Psoas muscle (tissue), 8 donors: ENCODE measurements around the gene INTS6. TPM values are rescaled to one million over a fixed set of nuclear protein-coding genes. Genes with fewer than 3 reads are reported as not detected.

Experiments
- ATAC-seq, 4 donors: fragments of 200-7000 bp; cut with Tn5 transposase; one replicate each; pipeline ENCODE4 v1.9.1; 2020; ENCODE audit warnings: moderate library complexity in 3 of 4, mild to moderate bottlenecking in 2 of 4
- DNase-seq, 2 donors: peaks; one replicate each; pipeline ENCODE4 v3.0.0-alpha.2; 2020
- H3K27ac ChIP-seq: fragments of 200-600 bp; one replicate; pipeline ENCODE4 v1.8.0; 2022
- H3K27me3 ChIP-seq, 3 donors: fragments of 200-600 bp in 1 of 3; one replicate each; pipeline versions ENCODE4 v1.6.1 to v1.8.0; 2013 to 2022; ENCODE audit warnings: low read length in 2 of 3, mild to moderate bottlenecking in 2 of 3, moderate library complexity in 1 of 3; ENCODE audit not compliant: insufficient read depth in 3 of 3
- H3K36me3 ChIP-seq, 2 donors: fragments of 200-600 bp in 1 of 2; one replicate each; pipeline versions ENCODE4 v1.6.1 to v1.8.0; 2013 to 2022; ENCODE audit warnings: low read depth in 1 of 2, mild to moderate bottlenecking in 1 of 2, moderate library complexity in 1 of 2; ENCODE audit not compliant: insufficient read depth in 1 of 2
- H3K4me1 ChIP-seq: fragments of 200-600 bp; one replicate; pipeline ENCODE4 v1.8.0; 2022
- H3K4me3 ChIP-seq: fragments of 200-600 bp; one replicate; pipeline ENCODE4 v1.8.0; 2022; ENCODE audit warnings: mild to moderate bottlenecking
- H3K9me3 ChIP-seq: fragments of 200-600 bp; one replicate; pipeline ENCODE4 v1.8.0; 2022
- CTCF ChIP-seq: fragments of 200-600 bp; IDR thresholded peaks from one replicate; pipeline ENCODE4 v1.8.0; 2022; ENCODE audit warnings: antibody characterized with exemption
- WGBS, 3 donors: extraction: QIAGEN DNeasy Blood & Tissue Kit; methylation state at CpG; one replicate each; pipeline versions ENCODE4 v1.1.6 to v1.1.7; 2013; 5-methylcytosine and 5-hydroxymethylcytosine counted together
- intact Hi-C, 2 donors: fragments of 100-400 bp; cut with DNase I; formaldehyde crosslinking; loops; one replicate each; pipeline versions ENCODE4 v1.11.0 to v1.14.2; 2022
- polyA plus RNA-seq, 3 donors: library from polyadenylated mRNA; stranded (reverse); fragments of 200-250 nt; gene quantifications; one replicate each; pipeline ENCODE4 v1.2.3, GENCODE V29; 2013
- total RNA-seq, 4 donors: library from RNA; stranded (reverse); fragmentation: NEBNext Ultra II Directional in 2 of 4; extraction: Animal tissue kit (Norgen Biotek cat#: 25700) in 2 of 4; gene quantifications; one replicate each; pipeline versions ENCODE4 v1.2.1 to v1.2.4, GENCODE V29; 2021 to 2023
- donor health status: healthy with polysubstance abuse.
- donor health status: DM: no; HTN: no; CAD: no; lungs with moderate emphysema.
- donor health status: Bipolar disorder and iron deficiency.
- donor health status: healthy.
- donor health status: DM: yes; HTN: yes; CAD: no.
- donor health status: DM: no; HTN: no; CAD: no.
- donor health status: DM: no; HTN: no; CAD: no.
- donor health status: DM: yes; HTN: yes; CAD: no.

Gene INTS6
- total and polyA plus RNA-seq, 7 donors, result 6.4 to 19.2 (median 14.4) TPM

DNA sequence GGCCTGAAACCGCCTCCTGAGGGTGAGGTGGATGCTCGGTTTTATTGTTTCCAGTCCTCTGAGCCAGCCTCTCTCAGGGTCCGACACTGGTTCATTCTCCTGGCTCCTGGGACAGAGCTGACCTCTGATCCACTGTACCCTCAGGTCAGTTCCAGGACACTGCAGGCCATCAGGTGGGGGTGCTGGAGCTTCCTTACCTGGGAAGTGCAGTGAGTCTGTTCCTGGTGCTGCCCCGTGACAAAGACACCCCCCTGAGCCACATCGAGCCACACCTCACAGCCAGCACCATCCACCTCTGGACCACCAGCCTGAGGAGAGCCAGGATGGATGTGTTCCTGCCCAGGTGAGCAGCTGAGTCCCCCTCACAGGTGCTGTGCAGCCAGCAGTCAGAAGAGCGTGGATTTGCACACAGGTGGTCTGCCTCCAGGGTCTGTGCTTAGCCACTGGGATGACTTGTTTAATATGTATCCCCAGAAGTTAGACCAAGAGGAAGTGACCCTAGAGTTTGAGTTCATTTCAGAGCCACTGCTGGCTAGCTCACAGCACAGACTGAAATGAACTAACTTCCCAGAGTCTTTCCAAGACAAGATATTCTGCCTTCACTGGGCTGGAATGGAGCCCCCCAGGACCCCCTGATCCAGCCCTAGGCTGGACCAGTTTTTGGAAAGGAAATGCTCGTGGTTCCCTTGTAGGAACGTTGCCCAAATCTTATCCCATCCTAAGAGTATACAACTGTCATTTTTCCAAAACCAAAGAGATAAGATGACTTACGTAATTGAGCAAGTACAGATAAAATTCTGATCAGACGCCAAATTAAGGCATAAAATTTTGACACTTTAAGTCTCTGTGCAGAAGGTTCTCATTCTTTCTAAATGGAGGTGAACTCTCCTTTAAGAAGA is 104.5 kb downstream of the INTS6 start:
- TF ChIP-seq CTCF, result no peak
- intact Hi-C loops, result no loop called here
- no peak for ATAC-seq
- Histone ChIP-seq H3K4me3 (no peak overlapping the region), H3K27ac (no peak overlapping the region), H3K9me3 (no peaks in the 10 kb centered on the region), H3K36me3 (no peaks in the 10 kb centered on the region), H3K27me3 (no peaks in the 10 kb centered on the region), H3K4me1 (no peaks in the 10 kb centered on the region)
- DNase-seq, result no peak
- WGBS, 3 donors, result 82 to 87% (median 82%) methylated on average over 10 of the region's 10 CpGs

DNA sequence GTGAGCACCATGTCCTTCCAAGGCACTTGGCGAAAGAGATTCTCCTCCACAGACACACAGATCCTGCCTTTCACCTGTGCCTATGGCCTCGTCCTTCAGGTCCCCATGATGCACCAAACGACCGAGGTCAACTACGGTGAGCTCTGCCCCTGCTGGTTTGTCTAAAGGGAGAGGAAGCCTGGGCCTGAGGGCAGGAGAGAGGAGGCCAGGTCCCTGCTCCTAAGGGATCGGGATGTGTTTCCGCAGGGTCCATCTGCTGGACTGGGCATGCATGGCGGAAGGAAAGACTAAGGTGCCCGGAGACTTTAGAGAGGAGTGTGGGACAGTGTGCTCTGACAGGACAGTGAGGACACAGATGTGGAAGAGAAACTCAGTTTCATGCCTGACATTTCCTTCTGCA is 105.7 kb downstream of the INTS6 start:
- Histone ChIP-seq H3K4me3 (no peak overlapping the region), H3K9me3 (no peaks in the 10 kb centered on the region), H3K4me1 (no peaks in the 10 kb centered on the region), H3K36me3 (no peaks in the 10 kb centered on the region), H3K27ac (no peak overlapping the region), H3K27me3 (no peaks in the 10 kb centered on the region)
- WGBS, 3 donors, result 85 to 88% (median 86%) methylated on average over 9 of the region's 9 CpGs
- intact Hi-C loops, result no loop called here
- DNase-seq (no peak), ATAC-seq (no peak)
- no peak for TF ChIP-seq CTCF

- no peak overlapping the region for H3K27ac ChIP-seq
- intact Hi-C loops, result no loop called here
- 87 to 89% (median 89%) methylated on average over 2 of the region's 2 CpGs for WGBS, 3 donors
- no peak for ATAC-seq
- DNase-seq, result no peak
- H3K36me3 ChIP-seq, result no peaks in the 10 kb centered on the region
- H3K27me3 ChIP-seq, result no peaks in the 10 kb centered on the region
- H3K4me3 ChIP-seq, result no peak overlapping the region
- H3K9me3 ChIP-seq, result no peaks in the 10 kb centered on the region
- H3K4me1 ChIP-seq, result no peaks in the 10 kb centered on the region
- no peak for TF ChIP-seq CTCF
Observed at GRCh38 chr13:51346397-51346796, 106.4 kb downstream of the INTS6 start.

GRCh38 chr13:51343475-51343874 is 109.4 kb downstream of the INTS6 start:
- intact Hi-C loops, result no loop called here
- no peak overlapping the region for H3K4me3 ChIP-seq
- H3K36me3 ChIP-seq, result no peaks in the 10 kb centered on the region
- ATAC-seq (no peak), DNase-seq (no peak)
- H3K27me3 ChIP-seq, result no peaks in the 10 kb centered on the region
- H3K27ac ChIP-seq, result no peak overlapping the region
- TF ChIP-seq CTCF, result no peak
- H3K9me3 ChIP-seq, result no peaks in the 10 kb centered on the region
- whole genome bisulfite sequencing, 3 donors, result 56 to 64% (median 62%) methylated on average over 5 of the region's 5 CpGs
- H3K4me1 ChIP-seq, result no peaks in the 10 kb centered on the region

- no peaks in the 10 kb centered on the region for H3K4me1 ChIP-seq
- no peaks in the 10 kb centered on the region for H3K9me3 ChIP-seq
- intact Hi-C loops, result no loop called here
- no peak overlapping the region for H3K27ac ChIP-seq
- no peak for TF ChIP-seq CTCF
- H3K4me3 ChIP-seq, result no peak overlapping the region
- H3K36me3 ChIP-seq, result no peaks in the 10 kb centered on the region
- DNase-seq (no peak), ATAC-seq (no peak)
- no peaks in the 10 kb centered on the region for H3K27me3 ChIP-seq
- 61 to 71% (median 62%) methylated on average over 4 of the region's 4 CpGs for WGBS, 3 donors
Observed at GRCh38 chr13:51342706-51343105, 110.1 kb downstream of the INTS6 start.
